Body of pancreas (tissue), 4 donors: ENCODE measurements around the gene ANTXR1.
"Not testable (repeated sequence)": the region's sequence is repeated elsewhere in the genome, so short reads cannot be mapped to it uniquely, and the experiment has no call there.

ENCODE experiments used
- POLR2A ChIP-seq, 3 donors: fragments of 450-650 bp; IDR thresholded peaks; one replicate each; pipeline ENCODE4 v1.6.1; 2016; ENCODE audit warnings: antibody characterized with exemption in 3 of 3, mild to moderate bottlenecking in 2 of 3
- TF ChIP-seq, protein P1 (sequence below), 7 experiments: fragments of 450-650 bp in 4 of 7; fragments of 200-600 bp in 3 of 7; sonication (generic) in 3 of 7; IDR thresholded peaks; one replicate each; pipeline ENCODE4 v1.5.1; 2016 to 2019; ENCODE audit warnings: antibody characterized with exemption in 7 of 7

DNA sequence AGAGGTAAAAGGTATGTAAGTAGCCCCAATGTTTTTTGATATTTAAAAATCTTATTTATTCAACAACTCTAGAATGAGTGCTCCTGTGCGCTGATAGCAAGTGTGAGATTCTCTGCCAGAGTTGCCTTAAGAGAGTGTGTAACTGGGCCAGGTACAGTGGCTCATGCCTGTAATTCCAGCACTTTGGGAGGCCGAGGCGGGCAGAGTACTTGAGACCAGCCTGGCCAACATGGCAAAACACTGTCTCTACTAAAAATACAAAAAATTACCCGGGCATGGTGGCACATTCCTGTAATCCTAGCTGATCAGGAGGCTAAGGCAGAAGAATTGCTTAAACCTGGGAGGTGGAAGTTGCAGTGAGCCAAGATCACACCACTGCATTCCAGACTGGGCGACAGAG, 161.2 kb downstream of the ANTXR1 start:
- TF ChIP-seq, protein P1, sequence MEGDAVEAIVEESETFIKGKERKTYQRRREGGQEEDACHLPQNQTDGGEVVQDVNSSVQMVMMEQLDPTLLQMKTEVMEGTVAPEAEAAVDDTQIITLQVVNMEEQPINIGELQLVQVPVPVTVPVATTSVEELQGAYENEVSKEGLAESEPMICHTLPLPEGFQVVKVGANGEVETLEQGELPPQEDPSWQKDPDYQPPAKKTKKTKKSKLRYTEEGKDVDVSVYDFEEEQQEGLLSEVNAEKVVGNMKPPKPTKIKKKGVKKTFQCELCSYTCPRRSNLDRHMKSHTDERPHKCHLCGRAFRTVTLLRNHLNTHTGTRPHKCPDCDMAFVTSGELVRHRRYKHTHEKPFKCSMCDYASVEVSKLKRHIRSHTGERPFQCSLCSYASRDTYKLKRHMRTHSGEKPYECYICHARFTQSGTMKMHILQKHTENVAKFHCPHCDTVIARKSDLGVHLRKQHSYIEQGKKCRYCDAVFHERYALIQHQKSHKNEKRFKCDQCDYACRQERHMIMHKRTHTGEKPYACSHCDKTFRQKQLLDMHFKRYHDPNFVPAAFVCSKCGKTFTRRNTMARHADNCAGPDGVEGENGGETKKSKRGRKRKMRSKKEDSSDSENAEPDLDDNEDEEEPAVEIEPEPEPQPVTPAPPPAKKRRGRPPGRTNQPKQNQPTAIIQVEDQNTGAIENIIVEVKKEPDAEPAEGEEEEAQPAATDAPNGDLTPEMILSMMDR (IDR thresholded peaks at IDR 0.05), result not testable (repeated sequence)
- TF ChIP-seq POLR2A (IDR thresholded peaks at IDR 0.05), result not testable (repeated sequence)
